GM12873 (cell line): ENCODE data around the gene CP.

Source experiments
- TF ChIP-seq, protein P1 (sequence below): IDR thresholded peaks from 2 replicates; pipeline ENCODE4 v1.5.1; 2012; ENCODE audit warnings: low read depth, mild to moderate bottlenecking, moderate library complexity, low read length, control low read depth; ENCODE audit not compliant: insufficient read depth; ENCODE audit errors: missing control alignments

The CP gene

DNA sequence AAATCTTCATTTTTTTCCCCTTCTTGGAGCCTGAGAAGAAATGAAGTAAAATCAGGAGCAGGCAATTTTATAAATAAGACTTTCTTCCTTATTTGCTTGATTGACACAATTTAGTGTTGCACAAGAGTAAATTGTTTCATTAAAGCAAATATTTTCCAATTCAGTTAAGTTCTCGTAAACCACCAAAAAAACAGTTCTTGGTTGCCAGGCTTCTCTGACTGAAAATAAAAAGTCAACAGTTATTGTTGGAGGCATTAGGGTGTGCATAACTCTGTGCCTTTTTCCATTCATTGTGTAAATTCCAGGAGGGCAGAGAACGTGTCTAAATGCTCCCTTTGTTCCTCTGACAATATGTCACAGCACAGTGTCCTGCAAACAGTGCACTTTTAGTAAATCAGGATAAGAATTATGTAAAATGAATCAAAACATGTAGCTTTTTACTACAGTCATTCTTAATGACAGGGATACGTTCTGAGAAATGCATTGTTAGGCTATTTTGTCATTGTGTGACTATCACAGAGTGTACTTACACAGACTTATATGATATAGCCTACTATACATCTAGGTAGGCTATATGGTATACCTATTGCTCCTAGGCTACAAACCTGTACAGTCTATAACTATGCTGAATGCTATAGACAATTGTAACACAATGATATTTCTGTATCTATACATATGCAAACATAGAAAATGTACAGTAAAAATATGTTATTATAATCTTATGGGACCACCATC lies at the start of gene CP:
Gene CP (minus strand): TSS at position 47 of the 735 bp plus-strand sequence. CDS start 37 bp downstream, at position 10.
- TF ChIP-seq, protein P1, sequence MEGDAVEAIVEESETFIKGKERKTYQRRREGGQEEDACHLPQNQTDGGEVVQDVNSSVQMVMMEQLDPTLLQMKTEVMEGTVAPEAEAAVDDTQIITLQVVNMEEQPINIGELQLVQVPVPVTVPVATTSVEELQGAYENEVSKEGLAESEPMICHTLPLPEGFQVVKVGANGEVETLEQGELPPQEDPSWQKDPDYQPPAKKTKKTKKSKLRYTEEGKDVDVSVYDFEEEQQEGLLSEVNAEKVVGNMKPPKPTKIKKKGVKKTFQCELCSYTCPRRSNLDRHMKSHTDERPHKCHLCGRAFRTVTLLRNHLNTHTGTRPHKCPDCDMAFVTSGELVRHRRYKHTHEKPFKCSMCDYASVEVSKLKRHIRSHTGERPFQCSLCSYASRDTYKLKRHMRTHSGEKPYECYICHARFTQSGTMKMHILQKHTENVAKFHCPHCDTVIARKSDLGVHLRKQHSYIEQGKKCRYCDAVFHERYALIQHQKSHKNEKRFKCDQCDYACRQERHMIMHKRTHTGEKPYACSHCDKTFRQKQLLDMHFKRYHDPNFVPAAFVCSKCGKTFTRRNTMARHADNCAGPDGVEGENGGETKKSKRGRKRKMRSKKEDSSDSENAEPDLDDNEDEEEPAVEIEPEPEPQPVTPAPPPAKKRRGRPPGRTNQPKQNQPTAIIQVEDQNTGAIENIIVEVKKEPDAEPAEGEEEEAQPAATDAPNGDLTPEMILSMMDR, result no peak

DNA sequence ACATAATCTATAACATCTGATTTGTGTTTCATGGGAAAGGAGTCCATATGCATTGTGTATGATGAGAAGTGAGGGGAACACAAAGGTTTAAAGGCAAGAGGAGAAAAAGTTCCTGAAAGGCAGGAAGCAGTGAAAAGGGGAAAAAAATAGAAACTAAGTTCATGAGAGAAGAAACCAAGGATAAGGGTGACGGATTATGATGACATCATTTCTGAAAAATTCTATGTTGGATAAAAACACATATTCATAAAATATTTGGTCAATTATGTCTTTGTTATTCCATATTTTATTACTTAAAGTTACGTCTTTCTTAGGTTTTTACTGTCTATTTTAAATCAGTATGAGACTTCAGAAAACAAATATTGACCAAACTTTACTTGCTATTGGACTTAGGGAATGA lies 48.6 kb upstream of the CP start:
- TF ChIP-seq, protein P1, result no peak

DNA sequence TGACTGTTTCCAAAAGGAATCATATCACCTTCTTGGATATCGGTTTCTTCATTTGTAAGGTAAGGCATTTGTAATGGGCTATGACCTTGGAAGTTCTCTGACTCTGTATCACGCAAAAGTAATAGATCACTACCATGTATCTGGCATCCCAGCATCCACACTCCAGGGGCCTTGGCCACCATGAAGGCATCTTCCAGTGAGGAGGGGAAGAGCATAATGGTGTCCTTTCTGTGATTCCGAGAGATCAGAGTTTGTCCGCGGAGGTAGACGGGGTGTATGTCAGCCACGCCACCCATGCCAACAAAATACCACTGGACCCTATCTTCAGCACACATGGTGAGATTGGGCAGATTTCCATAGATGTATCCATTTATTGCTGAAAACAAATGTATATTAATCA lies 48.1 kb upstream of the CP start:
- TF ChIP-seq, protein P1, result no peak

DNA sequence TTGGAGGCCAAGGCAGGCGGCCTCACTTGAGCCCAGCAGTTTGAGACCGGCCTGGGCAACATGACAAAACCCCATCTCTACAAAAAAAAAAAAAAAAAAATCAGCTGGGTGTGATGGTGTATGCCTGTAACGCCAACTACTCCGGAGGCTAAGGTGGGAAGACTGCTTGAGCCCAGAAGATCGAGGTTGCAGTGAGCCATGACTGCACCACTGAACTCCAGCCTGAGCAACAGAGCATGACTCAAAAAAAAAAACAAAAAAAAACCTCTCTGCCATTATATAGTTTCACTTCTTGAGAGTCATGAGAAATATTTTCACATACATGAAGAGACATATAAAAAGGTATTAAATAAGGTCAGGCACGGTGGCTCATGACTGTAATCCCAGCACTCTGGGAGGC lies 45.9 kb upstream of the CP start:
- TF ChIP-seq, protein P1, result no peak

DNA sequence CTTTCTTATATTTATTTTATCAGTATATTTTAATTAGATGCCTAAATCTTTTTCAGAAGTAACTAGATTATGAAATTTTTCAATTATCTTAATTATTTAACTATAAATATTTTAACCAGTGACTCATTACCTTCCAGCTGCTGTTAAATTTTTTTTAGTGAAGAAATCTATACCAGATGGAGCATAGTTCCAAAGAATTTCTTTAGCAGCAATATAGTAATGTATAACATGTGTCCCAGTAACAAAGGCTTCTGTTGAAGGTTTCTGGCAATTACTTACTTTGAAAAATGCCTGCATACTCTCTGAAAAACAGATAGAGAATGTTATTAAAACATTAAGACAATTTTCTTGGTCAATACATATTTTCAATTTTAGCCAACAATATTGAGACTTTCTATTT lies 45.1 kb upstream of the CP start:
- TF ChIP-seq, protein P1, result no peak

DNA sequence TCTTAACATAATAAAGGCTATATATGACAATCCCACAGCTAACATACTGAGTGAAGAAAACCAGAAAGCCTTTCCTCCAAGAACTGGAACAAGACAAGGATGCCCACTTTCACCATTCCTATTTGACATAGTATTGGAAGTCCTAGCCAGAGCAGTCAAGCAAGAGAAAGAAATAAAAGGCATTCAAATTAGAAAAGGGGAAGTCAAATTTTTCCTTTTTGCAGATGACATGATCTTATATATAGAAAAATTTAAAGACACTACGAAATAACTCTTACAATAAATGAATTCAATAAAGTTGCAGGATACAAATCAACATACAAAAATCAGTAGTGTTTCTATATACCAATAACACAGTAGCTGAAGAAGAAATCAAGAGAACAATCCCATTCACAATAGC lies 42.2 kb upstream of the CP start:
- TF ChIP-seq, protein P1, result no peak

DNA sequence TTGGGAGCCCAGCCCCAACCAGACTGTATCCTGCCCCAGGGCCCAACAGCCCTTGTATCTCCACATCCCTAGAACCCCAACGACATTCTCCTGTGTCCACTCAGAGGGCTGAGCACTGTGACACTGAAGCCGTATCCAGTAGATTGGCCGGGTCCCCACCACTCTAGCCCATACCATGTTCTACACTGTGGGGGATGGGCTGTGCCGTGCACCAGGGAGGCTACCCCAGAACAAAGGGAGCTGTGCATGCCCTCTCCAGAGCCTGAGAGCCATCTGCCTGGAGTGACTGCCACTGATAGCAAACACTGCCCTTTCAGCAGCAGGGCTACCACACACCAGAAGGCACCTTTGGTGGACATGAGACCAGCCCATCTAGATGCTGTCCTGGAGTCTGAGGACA lies 37.1 kb upstream of the CP start:
- TF ChIP-seq, protein P1, result no peak
